HEK293 (cell line): ENCODE measurements around the gene FNDC10.

Experiments
- CTCF ChIA-PET: fragments of 350-600 bp; formaldehyde crosslinking; extraction: SDS; loops from one replicate; lab custom pipeline; 2021; ENCODE audit warnings: antibody characterized with exemption; lab: Yijun Ruan, JAX
- POLR2A ChIA-PET: fragments of 300-600 bp; formaldehyde crosslinking; extraction: SDS; loops from one replicate; lab custom pipeline; 2020; ENCODE audit warnings: antibody characterized with exemption, inconsistent platforms; lab: Yijun Ruan, JAX
- H3K27ac ChIP-seq: fragments of 200-500 bp; sonication (Bioruptor generic); 2 replicates; pipeline ENCODE4 v1.5.1; 2014; ENCODE audit warnings: low read depth, low read length, control low read depth, inconsistent platforms; ENCODE audit errors: extremely low read depth
- H3K36me3 ChIP-seq, 2 experiments: fragments of 200-500 bp in 1 of 2; sonication (Bioruptor generic) in 1 of 2; 1 replicate in 1 of 2; 2 replicates in 1 of 2; pipeline ENCODE4 v1.5.1; 2014 to 2017; ENCODE audit warnings: inconsistent platforms in 2 of 2, low read length in 2 of 2; ENCODE audit not compliant: control insufficient read depth in 2 of 2, insufficient read depth in 1 of 2
- H3K4me1 ChIP-seq: fragments of 200-500 bp; sonication (Bioruptor generic); 2 replicates; pipeline ENCODE4 v1.5.1; 2014; ENCODE audit warnings: mild to moderate bottlenecking, low read length, inconsistent platforms; ENCODE audit not compliant: control insufficient read depth, insufficient read depth
- H3K4me3 ChIP-seq: 2 replicates; pipeline ENCODE4 v1.5.1; 2011; ENCODE audit warnings: low read depth, mild to moderate bottlenecking, control low read depth, low read length, moderate library complexity
- H3K9me3 ChIP-seq: fragments of 200-500 bp; sonication (Bioruptor generic); 2 replicates; pipeline ENCODE4 v1.5.1; 2014; ENCODE audit warnings: low read depth, low read length, inconsistent platforms; ENCODE audit not compliant: control insufficient read depth, insufficient read depth
- ELK4 ChIP-seq: IDR thresholded peaks from 2 replicates; pipeline ENCODE4 v1.6.1; 2011; ENCODE audit warnings: mild to moderate bottlenecking, low read depth, low read length, borderline replicate concordance
- PRDM1 ChIP-seq: fragments of 450-650 bp; formaldehyde crosslinking; IDR thresholded peaks from 2 replicates; pipeline ENCODE4; 2016; ENCODE audit warnings: missing biosample characterization, missing genetic modification characterization
- SCRT2 ChIP-seq: fragments of 450-650 bp; formaldehyde crosslinking; IDR thresholded peaks from 2 replicates; pipeline ENCODE4 v1.5.1; 2016; ENCODE audit warnings: missing biosample characterization, missing genetic modification characterization
- ZBTB11 ChIP-seq: fragments of 450-650 bp; formaldehyde crosslinking; conservative IDR thresholded peaks from 2 replicates; pipeline ENCODE4 v1.5.1; 2016; ENCODE audit warnings: low read depth, missing biosample characterization, missing genetic modification characterization
- ZBTB21 ChIP-seq: fragments of 450-650 bp; formaldehyde crosslinking; IDR thresholded peaks from 2 replicates; pipeline ENCODE4 v1.5.1; 2017; ENCODE audit warnings: missing biosample characterization, missing genetic modification characterization
- ZBTB48 ChIP-seq: fragments of 450-650 bp; formaldehyde crosslinking; IDR thresholded peaks from 2 replicates; pipeline ENCODE4 v1.5.1; 2016; ENCODE audit warnings: missing biosample characterization, missing genetic modification characterization
- ZNF169 ChIP-seq: fragments of 450-650 bp; formaldehyde crosslinking; IDR thresholded peaks from 2 replicates; pipeline ENCODE4 v1.5.1; 2016; ENCODE audit warnings: missing biosample characterization, missing genetic modification characterization
- ZNF174 ChIP-seq: fragments of 450-650 bp; formaldehyde crosslinking; IDR thresholded peaks from 2 replicates; pipeline ENCODE4 v1.5.0; 2017; ENCODE audit warnings: missing biosample characterization, mild to moderate bottlenecking, missing genetic modification characterization
- ZNF202 ChIP-seq: fragments of 450-650 bp; formaldehyde crosslinking; IDR thresholded peaks from 2 replicates; pipeline ENCODE4 v1.5.1; 2016; ENCODE audit warnings: missing biosample characterization, missing genetic modification characterization, borderline replicate concordance
- ZNF23 ChIP-seq: fragments of 450-650 bp; formaldehyde crosslinking; IDR thresholded peaks from 2 replicates; pipeline ENCODE4 v1.5.1; 2016; ENCODE audit warnings: missing biosample characterization, missing genetic modification characterization, borderline replicate concordance
- ZNF274 ChIP-seq, 2 experiments: fragments of 200-500 bp in 1 of 2; fragments of 450-650 bp in 1 of 2; sonication (Bioruptor generic) in 1 of 2; formaldehyde crosslinking in 1 of 2; IDR thresholded peaks; 2 replicates each; pipeline versions ENCODE4 v1.5.1 to v1.6.1; 2014 to 2016; ENCODE audit warnings: borderline replicate concordance in 1 of 2, inconsistent platforms in 1 of 2, low read length in 1 of 2, missing biosample characterization in 1 of 2, missing genetic modification characterization in 1 of 2
- ZNF350 ChIP-seq: fragments of 450-650 bp; formaldehyde crosslinking; IDR thresholded peaks from 2 replicates; pipeline ENCODE4 v1.5.0; 2017; ENCODE audit warnings: missing biosample characterization, mild to moderate bottlenecking, missing genetic modification characterization
- ZNF354C ChIP-seq: fragments of 450-650 bp; formaldehyde crosslinking; IDR thresholded peaks from 2 replicates; pipeline ENCODE4 v1.5.1; 2016; ENCODE audit warnings: missing biosample characterization, missing genetic modification characterization, low read depth, borderline replicate concordance
- ZNF391 ChIP-seq: fragments of 450-650 bp; formaldehyde crosslinking; IDR thresholded peaks from 2 replicates; pipeline ENCODE4 v1.5.1; 2016; ENCODE audit warnings: low read depth, missing biosample characterization, missing genetic modification characterization, borderline replicate concordance
- ZNF394 ChIP-seq: fragments of 450-650 bp; formaldehyde crosslinking; IDR thresholded peaks from 2 replicates; pipeline ENCODE4 v1.5.1; 2016; ENCODE audit warnings: missing biosample characterization, missing genetic modification characterization, mild to moderate bottlenecking, moderate library complexity, borderline replicate concordance
- ZNF529 ChIP-seq: fragments of 450-650 bp; formaldehyde crosslinking; IDR thresholded peaks from 2 replicates; pipeline ENCODE4 v1.5.1; 2017; ENCODE audit warnings: missing genetic modification characterization, missing biosample characterization; ENCODE audit not compliant: insufficient replicate concordance
- ZNF544 ChIP-seq: fragments of 450-650 bp; formaldehyde crosslinking; IDR thresholded peaks from 2 replicates; pipeline ENCODE4 v1.5.0; 2017; ENCODE audit warnings: missing biosample characterization, missing genetic modification characterization
- ZNF560 ChIP-seq: fragments of 450-650 bp; formaldehyde crosslinking; IDR thresholded peaks from 2 replicates; pipeline ENCODE4 v1.5.1; 2017; ENCODE audit warnings: missing biosample characterization, missing genetic modification characterization, borderline replicate concordance
- ZNF600 ChIP-seq: fragments of 450-650 bp; formaldehyde crosslinking; IDR thresholded peaks from 2 replicates; pipeline ENCODE4 v1.5.1; 2016; ENCODE audit warnings: missing biosample characterization, missing genetic modification characterization
- ZNF664 ChIP-seq: fragments of 450-650 bp; formaldehyde crosslinking; IDR thresholded peaks from 2 replicates; pipeline ENCODE4 v1.5.1; 2016; ENCODE audit warnings: missing biosample characterization, missing genetic modification characterization
- ZNF792 ChIP-seq: fragments of 450-650 bp; formaldehyde crosslinking; IDR thresholded peaks from 2 replicates; pipeline ENCODE4 v1.5.1; 2016; ENCODE audit warnings: missing biosample characterization, missing genetic modification characterization
- ZSCAN23 ChIP-seq: fragments of 450-650 bp; formaldehyde crosslinking; IDR thresholded peaks from 2 replicates; pipeline ENCODE4 v1.5.1; 2016; ENCODE audit warnings: missing biosample characterization, missing genetic modification characterization
- ZXDB ChIP-seq: fragments of 450-650 bp; formaldehyde crosslinking; IDR thresholded peaks from 2 replicates; pipeline ENCODE4 v1.5.1; 2016; ENCODE audit warnings: missing biosample characterization, missing genetic modification characterization

The FNDC10 gene

DNA sequence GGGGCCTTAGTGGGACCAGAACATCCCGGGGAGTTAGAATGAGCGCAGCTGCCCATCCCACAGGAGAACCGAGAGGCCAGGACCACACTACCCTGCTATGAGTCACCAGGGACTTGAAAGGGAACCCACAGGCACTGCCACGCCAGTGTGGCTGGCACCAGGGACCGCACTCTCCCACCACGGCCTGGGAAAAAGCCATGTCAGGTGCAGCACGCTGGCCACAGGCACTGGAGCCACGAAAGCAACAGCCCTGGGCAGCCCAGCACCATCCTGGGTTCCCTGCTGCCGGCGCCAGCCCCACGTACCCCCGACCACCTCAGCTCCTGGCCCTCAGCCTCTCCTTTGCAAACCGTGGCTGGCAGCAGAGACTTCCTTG is 45.4 kb downstream of the FNDC10 start:
- Histone ChIP-seq H3K4me1 (no peaks in the 10 kb centered on the region; the same call in 1 of the 2 replicates), H3K9me3 (no peaks in the 10 kb centered on the region), H3K36me3 (peaks cover 0 to 38% of the 10 kb centered on the region in 2 experiments; a peak in 2 of 3 replicates), H3K4me3 (no peak overlapping the region), H3K27ac (peak overlapping the region; percentile 12; the same call in 1 of the 2 replicates)
- no peak for TF ChIP-seq ZNF664
- TF ChIP-seq ZNF169: 0 out of 2 replicates have a peak, but pooled peaks have one; percentile 39
- peak; percentile 48; the same call in 1 of the 2 replicates for TF ChIP-seq SCRT2
- no peak for TF ChIP-seq ZNF274 (IDR thresholded peaks at IDR 0.05; ENCODE audit: low read length)
- no peak for TF ChIP-seq ZNF274 (tag by site-specific recombination; IDR thresholded peaks at IDR 0.05; ENCODE audit: borderline replicate concordance)
- TF ChIP-seq ZNF23 (tag by site-specific recombination): no peak
- TF ChIP-seq ZBTB48: peak; percentile 52; the same call in 1 of the 2 replicates
- TF ChIP-seq ZSCAN23 (tag by site-specific recombination): no peak
- peak; percentile 66; the same call in 1 of the 2 replicates for TF ChIP-seq ZNF600 (tag by site-specific recombination)
- ChIA-PET CTCF (interaction anchor here (0.6 to 0.9 kb wide), 3 partner anchors 111 to 434 kb away, joined by 3 to 4 read pairs (median 3); no protein-coding TSS in a partner anchor), POLR2A (no interaction called here)

GRCh38 chr1:1553821-1554494 is 46.0 kb downstream of the FNDC10 start:
- no peaks in the 10 kb centered on the region for H3K9me3 ChIP-seq
- H3K4me1 ChIP-seq: no peaks in the 10 kb centered on the region; the same call in 1 of the 2 replicates
- peaks cover 0 to 35% of the 10 kb centered on the region in 2 experiments; a peak in 2 of 3 replicates for H3K36me3 ChIP-seq
- POLR2A ChIA-PET: no interaction called here
- TF ChIP-seq ELK4: no peak
- TF ChIP-seq ZNF354C (tag by site-specific recombination): no peak
- TF ChIP-seq ZNF529 (tag by site-specific recombination): no peak
- no peak for TF ChIP-seq ZNF544
- no peak for TF ChIP-seq ZBTB21 (tag by site-specific recombination)
- TF ChIP-seq PRDM1: no peak
- no peak for TF ChIP-seq ZBTB11 (tag by site-specific recombination)
- TF ChIP-seq ZNF202: no peak
- TF ChIP-seq ZNF350 (tag by site-specific recombination): no peak
- CTCF ChIA-PET: interaction anchor here (0.6 to 0.9 kb wide), 3 partner anchors 8 to 434 kb away, joined by 3 to 4 read pairs (median 3); no protein-coding TSS in a partner anchor
- no peak overlapping the region for H3K4me3 ChIP-seq
- H3K27ac ChIP-seq: no peak overlapping the region

GRCh38 chr1:1552263-1552639 is 47.7 kb downstream of the FNDC10 start:
- H3K27ac ChIP-seq: no peak overlapping the region
- CTCF ChIA-PET: no interaction called here
- POLR2A ChIA-PET: interaction anchor here (0.7 kb wide), 1 partner anchor 533 kb away, joined by 9 read pairs; no protein-coding TSS in a partner anchor

More at GRCh38 chr1:1552263-1552639, 47.7 kb downstream of the FNDC10 start:
- no peaks in the 10 kb centered on the region; the same call in 1 of the 2 replicates for H3K4me1 ChIP-seq
- H3K9me3 ChIP-seq: no peaks in the 10 kb centered on the region
- TF ChIP-seq ZNF529 (tag by site-specific recombination): no peak
- no peak for TF ChIP-seq ZNF560
- TF ChIP-seq PRDM1: no peak
- TF ChIP-seq ZXDB (tag by site-specific recombination): no peak
- no peak for TF ChIP-seq ZNF792 (tag by site-specific recombination)
- TF ChIP-seq ZNF391 (tag by site-specific recombination): no peak
- no peak for TF ChIP-seq ZNF394 (tag by site-specific recombination)
- TF ChIP-seq ZBTB48: peak; percentile 71; the same call in 1 of the 2 replicates
- no peak for TF ChIP-seq ZNF174 (tag by site-specific recombination)
- peaks cover 4 to 49% of the 10 kb centered on the region in 2 experiments; a peak in 2 of 3 replicates for H3K36me3 ChIP-seq
- no peak overlapping the region for H3K4me3 ChIP-seq
